ENCODE data around the gene CENPK. TPM values are rescaled to one million over a fixed set of nuclear protein-coding genes. Genes with fewer than 3 reads are reported as not detected.

The CENPK gene
- total RNA-seq, 1 donor from 2014 or later, result 15.1 TPM

DNA sequence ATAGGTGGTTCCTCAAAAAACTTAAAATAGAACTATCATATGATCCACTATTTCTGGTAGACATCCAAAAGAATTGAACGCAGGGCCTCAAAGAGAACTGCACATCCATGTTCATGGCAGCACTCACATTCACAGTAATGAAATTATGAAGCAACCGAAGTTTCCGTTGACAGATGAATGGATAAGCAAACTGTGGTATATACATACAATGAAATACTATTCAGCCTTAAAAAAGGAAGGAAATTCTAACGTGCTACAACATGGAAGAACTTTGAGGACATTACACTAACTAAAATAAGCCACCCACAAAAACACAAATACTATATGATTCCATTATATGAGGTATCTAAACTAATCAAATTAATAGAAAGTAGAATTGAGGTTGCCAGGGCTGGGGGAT, 18.5 kb downstream of the CENPK start:
- POLR2A ChIA-PET, result no interaction called here

DNA sequence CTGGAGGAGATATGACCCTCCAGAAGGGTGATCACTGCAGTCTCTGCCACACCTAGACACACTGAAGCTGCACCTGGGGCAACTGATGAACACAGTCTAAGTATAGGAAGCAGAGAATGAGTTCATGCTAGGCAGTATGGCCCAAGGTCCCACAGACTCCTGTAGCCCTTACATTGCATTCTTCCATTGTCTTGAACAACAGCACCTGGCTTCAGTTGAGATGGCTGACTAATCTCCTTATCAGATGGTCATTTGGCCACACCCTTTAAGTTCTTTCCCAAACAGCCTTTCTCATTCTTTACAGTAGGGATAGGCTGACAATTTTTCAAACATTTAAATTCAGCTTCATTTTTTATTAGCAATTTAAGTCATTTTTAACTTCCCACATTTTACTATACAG, 23.1 kb downstream of the CENPK start:
- ChIA-PET POLR2A (no interaction called here), CTCF (no interaction called here)
- no peak for TF ChIP-seq CTCF (IDR thresholded peaks at IDR 0.05)
- H3K4me1 Mint-ChIP-seq, result no peaks in the 10 kb centered on the region
- intact Hi-C loops (cut with micrococcal nuclease), result no loop called here
- no peak for ATAC-seq (ENCODE audit: low read depth)
- H3K36me3 Mint-ChIP-seq (ENCODE audit: low read depth), result peaks cover 27% of the 10 kb centered on the region
- H3K9me3 Mint-ChIP-seq, result no peaks in the 10 kb centered on the region
- H3K27me3 Mint-ChIP-seq, result no peaks in the 10 kb centered on the region
- no peak overlapping the region for H3K4me3 Mint-ChIP-seq
- DNase-seq, result no peak
- H3K27ac Mint-ChIP-seq, result no peak overlapping the region

More for the DNA sequence above, 18.5 kb downstream of the CENPK start:
- DNase-seq (no peak), ATAC-seq (ENCODE audit: low read depth) (no peak)
- H3K27me3 Mint-ChIP-seq, result no peaks in the 10 kb centered on the region
- intact Hi-C loops (cut with micrococcal nuclease), result no loop called here
- no peaks in the 10 kb centered on the region for H3K9me3 Mint-ChIP-seq
- H3K4me3 Mint-ChIP-seq, result no peak overlapping the region
- H3K27ac Mint-ChIP-seq, result no peak overlapping the region
- H3K36me3 Mint-ChIP-seq (ENCODE audit: low read depth), result peaks cover 33% of the 10 kb centered on the region
- no peaks in the 10 kb centered on the region for H3K4me1 Mint-ChIP-seq
- CTCF ChIA-PET, result no interaction called here
- TF ChIP-seq CTCF (IDR thresholded peaks at IDR 0.05), result no peak

DNA sequence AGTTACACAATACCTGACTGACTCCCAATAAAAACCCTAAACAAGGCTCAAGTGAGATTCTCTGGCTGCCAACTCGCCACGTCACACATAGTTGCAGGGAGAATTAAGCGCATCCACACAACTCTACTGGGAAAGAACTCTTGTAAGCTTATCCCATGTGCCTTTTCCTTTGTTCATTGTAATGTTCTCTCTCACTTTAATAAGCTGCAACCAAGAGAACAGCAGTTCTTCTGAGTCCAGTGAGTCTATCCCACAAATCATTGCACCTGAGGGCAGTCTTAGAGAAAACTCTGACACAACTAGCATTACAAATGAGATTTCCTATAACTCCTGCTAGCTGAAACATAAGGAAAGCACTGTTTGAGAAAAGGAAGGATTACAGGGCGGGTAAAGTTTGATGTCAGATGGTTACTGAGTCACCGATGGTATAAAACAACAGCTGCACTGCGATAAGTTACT, 27.4 kb downstream of the CENPK start:
- no peaks in the 10 kb centered on the region for H3K27me3 Mint-ChIP-seq
- ChIA-PET CTCF (no interaction called here), POLR2A (no interaction called here)
- H3K36me3 Mint-ChIP-seq (ENCODE audit: low read depth), result peaks cover 4% of the 10 kb centered on the region
- no peak overlapping the region for H3K27ac Mint-ChIP-seq
- ATAC-seq (ENCODE audit: low read depth), result no peak
- no peak overlapping the region for H3K4me3 Mint-ChIP-seq
- H3K9me3 Mint-ChIP-seq, result no peaks in the 10 kb centered on the region
- no peaks in the 10 kb centered on the region for H3K4me1 Mint-ChIP-seq
- no peak for DNase-seq
- intact Hi-C loops (cut with micrococcal nuclease), result no loop called here
- TF ChIP-seq CTCF (IDR thresholded peaks at IDR 0.05), result no peak

GRCh38 chr5:65530904-65531303, 32.1 kb downstream of the CENPK start:
- Mint-ChIP-seq H3K4me3 (no peak overlapping the region), H3K36me3 (ENCODE audit: low read depth) (peaks cover 3% of the 10 kb centered on the region), H3K9me3 (no peaks in the 10 kb centered on the region), H3K27ac (no peak overlapping the region), H3K4me1 (no peaks in the 10 kb centered on the region), H3K27me3 (no peaks in the 10 kb centered on the region)
- CTCF ChIA-PET, result no interaction called here
- no peak for DNase-seq
- POLR2A ChIA-PET, result no interaction called here
- no peak for TF ChIP-seq CTCF (IDR thresholded peaks at IDR 0.05)
- intact Hi-C loops (cut with micrococcal nuclease), result no loop called here
- ATAC-seq (ENCODE audit: low read depth), result no peak

- DNase-seq (no peak), ATAC-seq (ENCODE audit: low read depth) (no peak)
- H3K4me3 Mint-ChIP-seq, result no peak overlapping the region
- H3K27me3 Mint-ChIP-seq, result no peaks in the 10 kb centered on the region
- TF ChIP-seq CTCF (IDR thresholded peaks at IDR 0.05), result no peak
- intact Hi-C loops (cut with micrococcal nuclease), result no loop called here
- H3K4me1 Mint-ChIP-seq, result no peaks in the 10 kb centered on the region
- peaks cover 6% of the 10 kb centered on the region for H3K36me3 Mint-ChIP-seq (ENCODE audit: low read depth)
- POLR2A ChIA-PET, result no interaction called here
- H3K27ac Mint-ChIP-seq, result no peak overlapping the region
- H3K9me3 Mint-ChIP-seq, result no peaks in the 10 kb centered on the region
- CTCF ChIA-PET, result no interaction called here
Observed at GRCh38 chr5:65525726-65526125, 37.2 kb downstream of the CENPK start.
